ENCODE data around the gene SUSD4. TPM values are rescaled to one million over a fixed set of nuclear protein-coding genes. Genes with fewer than 3 reads are reported as not detected.

Gene SUSD4
- total RNA-seq, 1 experiment from 2014 or later: 3.5 TPM

GRCh38 chr1:223199094-223199647 lies 164.8 kb downstream of the SUSD4 start:
- H3K9ac ChIP-seq (ENCODE audit: extremely low read depth, insufficient read length, low read length): no peak overlapping the region
- H3K9me3 ChIP-seq (ENCODE audit: control insufficient read depth, low read depth, low read length): no peaks in the 10 kb centered on the region
- no peak overlapping the region for H2BK12ac ChIP-seq (ENCODE audit: insufficient read length, low read depth, low read length)
- H4K8ac ChIP-seq (replicated peaks; ENCODE audit: insufficient read length, low read depth, low read length): no peak overlapping the region
- no peaks in the 10 kb centered on the region for H3K79me2 ChIP-seq (ENCODE audit: insufficient read depth, low read length)
- H3K4me1 Mint-ChIP-seq: peaks cover 0 to 7% of the 10 kb centered on the region in 2 experiments; a peak in 2 of 4 replicates
- no peaks in the 10 kb centered on the region for H3K36me3 Mint-ChIP-seq (ENCODE audit: insufficient read depth in 1 of 3, low read depth in 3 of 3)
- no peak overlapping the region for H3K23ac ChIP-seq (ENCODE audit: insufficient read length, low read depth, low read length)
- no peak overlapping the region for H2BK120ac ChIP-seq (ENCODE audit: low read depth, low read length, poor library complexity, severe bottlenecking)
- TF ChIP-seq, protein P1, sequence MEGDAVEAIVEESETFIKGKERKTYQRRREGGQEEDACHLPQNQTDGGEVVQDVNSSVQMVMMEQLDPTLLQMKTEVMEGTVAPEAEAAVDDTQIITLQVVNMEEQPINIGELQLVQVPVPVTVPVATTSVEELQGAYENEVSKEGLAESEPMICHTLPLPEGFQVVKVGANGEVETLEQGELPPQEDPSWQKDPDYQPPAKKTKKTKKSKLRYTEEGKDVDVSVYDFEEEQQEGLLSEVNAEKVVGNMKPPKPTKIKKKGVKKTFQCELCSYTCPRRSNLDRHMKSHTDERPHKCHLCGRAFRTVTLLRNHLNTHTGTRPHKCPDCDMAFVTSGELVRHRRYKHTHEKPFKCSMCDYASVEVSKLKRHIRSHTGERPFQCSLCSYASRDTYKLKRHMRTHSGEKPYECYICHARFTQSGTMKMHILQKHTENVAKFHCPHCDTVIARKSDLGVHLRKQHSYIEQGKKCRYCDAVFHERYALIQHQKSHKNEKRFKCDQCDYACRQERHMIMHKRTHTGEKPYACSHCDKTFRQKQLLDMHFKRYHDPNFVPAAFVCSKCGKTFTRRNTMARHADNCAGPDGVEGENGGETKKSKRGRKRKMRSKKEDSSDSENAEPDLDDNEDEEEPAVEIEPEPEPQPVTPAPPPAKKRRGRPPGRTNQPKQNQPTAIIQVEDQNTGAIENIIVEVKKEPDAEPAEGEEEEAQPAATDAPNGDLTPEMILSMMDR (conservative IDR thresholded peaks at IDR 0.05): no peak
- no peak overlapping the region for H3K4ac ChIP-seq (ENCODE audit: low read depth, low read length)
- no peak overlapping the region for H2BK5ac ChIP-seq (ENCODE audit: insufficient read length, low read length)
- no peaks in the 10 kb centered on the region for H3K9me3 Mint-ChIP-seq
- no peaks in the 10 kb centered on the region for H3K27me3 ChIP-seq (ENCODE audit: insufficient read depth, low read length)
- no peaks in the 10 kb centered on the region for H3K23me2 ChIP-seq (ENCODE audit: insufficient read length, low read depth, low read length, poor library complexity, severe bottlenecking)
- no peaks in the 10 kb centered on the region for H4K20me1 ChIP-seq (ENCODE audit: control insufficient read depth, insufficient read depth, insufficient read length)
- no peak overlapping the region for H3K56ac ChIP-seq (ENCODE audit: insufficient read length, low read depth, low read length)
- no peak overlapping the region for H3K14ac ChIP-seq (ENCODE audit: insufficient read depth, low read length)
- H3K4me2 ChIP-seq (ENCODE audit: insufficient read depth, insufficient read length, low read length): no peak overlapping the region
- no peak overlapping the region for H4K5ac ChIP-seq (ENCODE audit: insufficient read length, low read depth, low read length)
- no peaks in the 10 kb centered on the region for H3K79me1 ChIP-seq (ENCODE audit: insufficient read depth, low read depth, low read length, poor library complexity, severe bottlenecking)
- H2BK20ac ChIP-seq (ENCODE audit: low read depth, low read length, poor library complexity, severe bottlenecking): no peak overlapping the region
- no peak overlapping the region for H4K91ac ChIP-seq (ENCODE audit: insufficient read length, low read depth, low read length)
- H2BK15ac ChIP-seq (ENCODE audit: low read depth, low read length): no peak overlapping the region
- H3T11ph ChIP-seq (ENCODE audit: low read length): no peak overlapping the region
- no peak overlapping the region for H3K4me3 Mint-ChIP-seq
- no peak for DNase-seq
- H3K18ac ChIP-seq (ENCODE audit: insufficient read length, low read depth, low read length): no peak overlapping the region
- peaks cover 3% of the 10 kb centered on the region for H3K27me3 Mint-ChIP-seq (ENCODE audit: low read depth)
- no peak overlapping the region for H3K27ac ChIP-seq (ENCODE audit: insufficient read length, low read depth, low read length)
- H3K4me1 ChIP-seq (ENCODE audit: insufficient read depth, low read length): no peaks in the 10 kb centered on the region
- no peak overlapping the region for H2AK5ac ChIP-seq (ENCODE audit: insufficient read length, low read length)
- no peak overlapping the region for H3K27ac Mint-ChIP-seq
- H2AFZ ChIP-seq (ENCODE audit: low read length): no peak overlapping the region
- no CpG with 5 or more reads among the region's 2 CpGs for WGBS (ENCODE audit: extremely low coverage, insufficient read length, low lambda C conversion rate)
